ENCODE measurements around the gene COA6.

COA6 gene

DNA sequence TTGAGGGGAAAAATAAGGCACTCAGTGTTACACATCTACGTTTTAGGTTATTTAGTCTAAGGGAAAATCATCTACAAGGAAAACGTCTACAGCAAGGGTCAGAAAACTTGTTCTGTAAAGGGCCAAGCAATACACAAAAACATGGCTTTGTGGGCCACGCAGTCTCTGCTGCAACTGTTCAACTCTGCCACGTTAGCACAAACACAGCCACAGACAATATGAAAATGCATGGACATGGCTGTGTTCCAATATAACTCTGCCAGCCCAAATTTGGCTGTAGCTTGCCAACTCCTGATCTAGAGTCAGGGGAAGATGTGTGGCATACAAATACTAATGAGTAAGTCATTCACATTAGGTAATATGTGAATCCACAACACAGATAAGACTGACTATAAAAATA lies 40.7 kb downstream of the COA6 start:
- H3K4me2 ChIP-seq (ENCODE audit: low read length): no peak overlapping the region
- no peaks in the 10 kb centered on the region for H3K27me3 ChIP-seq (ENCODE audit: control insufficient read depth, insufficient read depth, low read length)
- H3K4me1 ChIP-seq (ENCODE audit: control insufficient read depth, insufficient read depth, low read length): no peaks in the 10 kb centered on the region
- H3K36me3 ChIP-seq (ENCODE audit: insufficient read depth, low read length): no peaks in the 10 kb centered on the region
- H3K9ac ChIP-seq (ENCODE audit: low read depth, low read length): no peak overlapping the region
- no peak overlapping the region for H3K4me3 ChIP-seq (ENCODE audit: low read length)
- no peaks in the 10 kb centered on the region for H3K9me3 ChIP-seq (replicated peaks; ENCODE audit: low read length)

DNA sequence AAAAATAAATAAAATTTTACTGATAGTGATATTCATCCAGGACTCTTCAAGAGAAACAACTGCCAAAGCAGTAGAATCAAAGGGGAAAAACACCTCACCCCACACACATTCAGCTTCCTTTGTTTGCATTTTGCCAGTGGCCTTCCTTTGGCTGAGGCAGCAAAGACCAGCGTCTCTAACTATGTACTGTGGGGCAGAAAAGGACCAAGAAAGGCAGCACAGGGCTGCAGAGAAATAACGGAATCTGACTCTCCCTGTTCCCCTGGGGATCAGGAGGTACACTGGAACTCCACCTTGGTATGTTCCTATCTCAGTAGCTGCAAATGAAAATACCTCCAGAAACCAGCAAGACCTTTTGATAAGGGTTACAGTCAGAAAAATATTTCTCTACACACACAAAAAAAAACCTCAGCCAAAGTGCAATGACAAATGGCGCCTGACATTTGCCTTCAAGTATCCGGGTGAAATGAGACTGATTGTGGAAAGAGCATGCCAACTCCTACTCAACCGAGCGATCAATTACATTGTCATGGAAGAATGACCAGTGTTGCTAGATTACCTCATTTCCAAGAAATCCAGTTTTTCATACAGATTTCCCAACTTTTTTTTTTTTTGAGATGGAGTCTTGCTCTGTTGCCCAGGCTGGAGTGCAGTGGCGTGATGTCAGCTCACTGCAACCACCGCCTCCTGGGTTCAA lies 54.8 kb downstream of the COA6 start:
- Histone ChIP-seq H3K27me3 (ENCODE audit: control insufficient read depth, insufficient read depth, low read length) (no peaks in the 10 kb centered on the region), H3K9ac (ENCODE audit: low read depth, low read length) (no peak overlapping the region), H3K4me3 (ENCODE audit: low read length) (no peak overlapping the region), H3K4me1 (ENCODE audit: control insufficient read depth, insufficient read depth, low read length) (peaks cover 6% of the 10 kb centered on the region), H3K4me2 (ENCODE audit: low read length) (no peak overlapping the region), H3K9me3 (replicated peaks; ENCODE audit: low read length) (no peaks in the 10 kb centered on the region), H3K36me3 (ENCODE audit: insufficient read depth, low read length) (peaks cover 21% of the 10 kb centered on the region)

DNA sequence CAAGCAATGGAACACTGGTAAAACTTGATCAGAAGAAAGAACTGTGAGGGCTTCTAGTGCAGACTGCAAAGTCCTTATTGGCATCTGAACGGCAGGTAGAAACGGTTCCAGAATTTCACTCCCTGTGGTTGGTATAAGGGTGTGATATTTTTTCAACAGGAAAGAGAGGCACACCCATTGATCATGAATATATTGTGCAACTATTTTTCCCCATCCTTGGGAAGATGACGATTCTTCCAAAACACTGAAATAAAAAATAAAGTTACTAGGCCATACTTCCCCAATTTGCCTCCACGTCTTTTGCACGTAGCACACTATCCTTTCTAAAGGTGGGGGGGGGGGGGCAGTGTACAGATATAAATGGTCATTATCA lies 56.2 kb downstream of the COA6 start:
- Histone ChIP-seq H3K4me3 (ENCODE audit: low read length) (no peak overlapping the region), H3K36me3 (ENCODE audit: insufficient read depth, low read length) (peaks cover 22% of the 10 kb centered on the region), H3K9ac (ENCODE audit: low read depth, low read length) (no peak overlapping the region), H3K4me1 (ENCODE audit: control insufficient read depth, insufficient read depth, low read length) (peaks cover 16% of the 10 kb centered on the region), H3K4me2 (ENCODE audit: low read length) (no peak overlapping the region), H3K27me3 (ENCODE audit: control insufficient read depth, insufficient read depth, low read length) (no peaks in the 10 kb centered on the region), H3K9me3 (replicated peaks; ENCODE audit: low read length) (no peaks in the 10 kb centered on the region)

DNA sequence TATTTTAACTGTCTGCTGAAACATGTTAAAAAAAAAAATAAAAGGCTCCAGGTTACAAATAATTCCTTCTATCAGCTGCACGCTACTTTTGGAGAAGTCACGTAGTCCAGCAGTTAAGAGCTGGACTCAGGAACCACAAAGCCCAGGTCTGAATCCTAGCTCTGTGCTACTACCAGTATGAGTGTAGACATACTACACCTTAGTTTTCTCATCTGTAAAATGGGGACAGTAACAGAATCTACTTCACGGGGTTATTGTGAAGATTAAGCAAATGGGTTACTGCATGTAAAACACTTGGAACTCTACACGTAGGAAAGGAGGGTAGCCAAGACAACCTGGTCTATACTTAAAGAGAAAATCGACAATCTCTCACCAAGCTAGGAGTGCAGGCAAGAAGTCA lies 57.4 kb downstream of the COA6 start:
- H3K4me1 ChIP-seq (ENCODE audit: control insufficient read depth, insufficient read depth, low read length): peaks cover 16% of the 10 kb centered on the region
- H3K36me3 ChIP-seq (ENCODE audit: insufficient read depth, low read length): peaks cover 24% of the 10 kb centered on the region
- no peaks in the 10 kb centered on the region for H3K9me3 ChIP-seq (replicated peaks; ENCODE audit: low read length)
- H3K9ac ChIP-seq (ENCODE audit: low read depth, low read length): no peak overlapping the region
- H3K27me3 ChIP-seq (ENCODE audit: control insufficient read depth, insufficient read depth, low read length): no peaks in the 10 kb centered on the region
- H3K4me3 ChIP-seq (ENCODE audit: low read length): no peak overlapping the region
- H3K4me2 ChIP-seq (ENCODE audit: low read length): no peak overlapping the region

DNA sequence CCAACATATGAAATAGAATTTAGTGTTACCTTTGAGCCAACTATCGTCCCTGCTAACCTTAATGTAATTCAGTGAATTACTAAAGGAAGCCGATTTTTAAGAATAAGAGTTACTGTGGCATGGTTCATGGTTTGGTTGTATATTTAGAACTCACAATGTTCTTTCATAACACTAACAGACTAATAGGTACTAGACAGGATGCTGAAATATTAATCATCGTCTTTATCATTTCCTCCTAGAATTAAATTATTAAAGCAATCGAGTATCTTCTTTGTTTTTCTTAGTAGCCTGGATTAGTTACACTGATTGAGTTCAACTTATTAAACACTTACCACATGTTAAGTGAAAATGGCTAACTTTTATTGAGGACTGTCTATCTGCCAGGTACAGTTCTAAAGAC lies 58.0 kb downstream of the COA6 start:
- Histone ChIP-seq H3K4me2 (ENCODE audit: low read length) (no peak overlapping the region), H3K4me3 (ENCODE audit: low read length) (no peak overlapping the region), H3K4me1 (ENCODE audit: control insufficient read depth, insufficient read depth, low read length) (peaks cover 16% of the 10 kb centered on the region), H3K9ac (ENCODE audit: low read depth, low read length) (no peak overlapping the region), H3K36me3 (ENCODE audit: insufficient read depth, low read length) (peaks cover 24% of the 10 kb centered on the region), H3K9me3 (replicated peaks; ENCODE audit: low read length) (no peaks in the 10 kb centered on the region), H3K27me3 (ENCODE audit: control insufficient read depth, insufficient read depth, low read length) (no peaks in the 10 kb centered on the region)

DNA sequence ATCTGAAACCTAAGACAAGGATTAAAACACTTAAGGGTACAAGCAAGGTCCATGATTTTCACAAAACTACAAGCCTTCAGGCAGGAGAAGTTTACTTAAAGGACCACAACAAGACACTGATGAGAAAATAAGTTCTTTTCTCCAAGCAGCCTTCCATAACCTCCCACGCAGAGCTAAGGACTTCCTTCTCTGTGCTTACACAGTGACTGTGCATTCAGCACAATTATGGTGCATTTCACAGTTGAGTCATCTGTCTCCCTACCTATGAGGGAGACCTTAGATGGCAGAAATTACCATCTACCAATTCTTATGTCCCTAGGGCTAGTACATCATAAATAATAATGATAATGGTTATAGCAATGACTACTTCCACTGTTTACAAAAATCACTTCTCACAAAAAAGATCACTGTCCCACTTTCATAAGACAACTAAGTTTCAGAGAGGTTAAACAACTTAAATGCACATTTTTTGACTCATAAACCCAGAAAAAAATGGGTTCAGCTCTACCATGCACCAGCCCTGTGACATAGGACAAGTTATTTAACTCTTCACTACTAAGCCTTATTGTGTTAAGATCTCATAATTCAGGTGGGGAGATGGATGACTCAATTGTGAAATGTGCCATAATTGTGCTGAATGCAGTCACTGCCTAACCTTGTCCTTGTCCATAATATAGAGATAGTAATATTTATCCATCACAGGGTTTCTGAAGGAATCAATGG lies 60.5 kb downstream of the COA6 start:
- H3K9ac ChIP-seq (ENCODE audit: low read depth, low read length): no peak overlapping the region
- no peaks in the 10 kb centered on the region for H3K27me3 ChIP-seq (ENCODE audit: control insufficient read depth, insufficient read depth, low read length)
- peaks cover 24% of the 10 kb centered on the region for H3K36me3 ChIP-seq (ENCODE audit: insufficient read depth, low read length)
- H3K4me2 ChIP-seq (ENCODE audit: low read length): peak overlapping the region; percentile 32
- no peak overlapping the region for H3K4me3 ChIP-seq (ENCODE audit: low read length)
- H3K4me1 ChIP-seq (ENCODE audit: control insufficient read depth, insufficient read depth, low read length): peaks cover 16% of the 10 kb centered on the region
- H3K9me3 ChIP-seq (replicated peaks; ENCODE audit: low read length): no peaks in the 10 kb centered on the region
